IgD-negative memory B cell (primary cell): ENCODE results near the gene SOCS2. TPM values are rescaled to one million over a fixed set of nuclear protein-coding genes. Genes with fewer than 3 reads are reported as not detected.

Experiments used
- H3K27ac Mint-ChIP-seq, 3 donors: one replicate each; pipeline ENCODE4 v1.8.0; 2020 to 2022; ENCODE audit warnings: mild to moderate bottlenecking in 3 of 3, mixed read lengths in 3 of 3, moderate library complexity in 1 of 3
- H3K27me3 Mint-ChIP-seq: one replicate; pipeline ENCODE4 v1.8.0; 2021; ENCODE audit warnings: mixed read lengths
- H3K36me3 Mint-ChIP-seq: one replicate; pipeline ENCODE4 v1.8.0; 2020; ENCODE audit warnings: mild to moderate bottlenecking, mixed read lengths
- H3K4me1 Mint-ChIP-seq, 3 donors: one replicate each; pipeline ENCODE4 v1.8.0; 2020 to 2022; ENCODE audit warnings: mixed read lengths in 3 of 3, mild to moderate bottlenecking in 1 of 3
- H3K4me3 Mint-ChIP-seq, 4 donors: one replicate each; pipeline ENCODE4 v1.8.0; 2020 to 2022; ENCODE audit warnings: mild to moderate bottlenecking in 4 of 4, mixed read lengths in 4 of 4, moderate library complexity in 3 of 4
- H3K9me3 Mint-ChIP-seq, 3 donors: one replicate each; pipeline ENCODE4 v1.8.0; 2020 to 2021; ENCODE audit warnings: mixed read lengths in 3 of 3, mild to moderate bottlenecking in 1 of 3
- polyA plus RNA-seq: library from polyadenylated mRNA; unstranded; fragments of 300-500 nt; fragmentation: Illumina TruSeq; gene quantifications from one replicate; pipeline ENCODE4 v1.2.3, GENCODE V29; 2021

The SOCS2 gene
- polyA plus RNA-seq, 1 donor from 2014 or later, result 0.51 TPM

DNA sequence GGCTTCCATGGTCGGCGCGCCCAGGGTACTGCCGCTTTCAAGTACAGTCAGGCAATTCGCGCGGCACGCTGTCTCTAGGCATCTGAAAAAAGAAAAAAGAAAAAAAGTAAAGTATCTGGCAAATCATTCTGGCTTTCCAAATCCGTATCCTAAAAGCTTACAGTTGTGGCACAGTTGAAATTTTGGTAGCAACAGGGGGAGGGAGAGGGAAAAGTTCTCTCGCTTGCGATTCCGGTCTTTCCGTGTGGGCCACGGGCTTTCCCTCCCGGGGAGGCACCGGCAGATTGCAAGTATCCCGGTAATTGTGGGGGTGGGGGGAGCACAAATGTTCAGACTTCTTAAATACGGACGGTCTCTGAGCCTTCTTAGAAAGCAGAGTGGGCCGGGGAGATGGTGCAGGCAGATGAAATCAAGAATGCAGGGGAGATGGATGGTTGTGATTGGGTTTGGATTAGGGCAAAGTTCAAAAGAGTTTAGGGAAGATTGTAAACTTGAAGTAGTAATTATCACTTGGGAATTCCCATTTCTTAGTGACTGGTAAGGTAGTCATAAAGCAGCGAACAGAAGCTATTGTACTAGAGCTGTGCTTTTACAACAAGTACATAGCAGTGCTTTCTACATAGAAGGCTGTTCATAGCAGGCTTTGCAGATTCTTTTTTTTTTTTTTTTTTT lies 1.2 kb downstream of the SOCS2 start:
- H3K4me1 Mint-ChIP-seq, result peaks cover 4 to 15% (median 14%) of the 10 kb centered on the region in 3 donors
- H3K27me3 Mint-ChIP-seq, result peaks cover 27% of the 10 kb centered on the region
- peak overlapping the region; percentile 56 to 96 (median 72) for H3K4me3 Mint-ChIP-seq
- H3K27ac Mint-ChIP-seq, result no peak overlapping the region
- H3K9me3 Mint-ChIP-seq, result no peaks in the 10 kb centered on the region
- no peaks in the 10 kb centered on the region for H3K36me3 Mint-ChIP-seq

DNA sequence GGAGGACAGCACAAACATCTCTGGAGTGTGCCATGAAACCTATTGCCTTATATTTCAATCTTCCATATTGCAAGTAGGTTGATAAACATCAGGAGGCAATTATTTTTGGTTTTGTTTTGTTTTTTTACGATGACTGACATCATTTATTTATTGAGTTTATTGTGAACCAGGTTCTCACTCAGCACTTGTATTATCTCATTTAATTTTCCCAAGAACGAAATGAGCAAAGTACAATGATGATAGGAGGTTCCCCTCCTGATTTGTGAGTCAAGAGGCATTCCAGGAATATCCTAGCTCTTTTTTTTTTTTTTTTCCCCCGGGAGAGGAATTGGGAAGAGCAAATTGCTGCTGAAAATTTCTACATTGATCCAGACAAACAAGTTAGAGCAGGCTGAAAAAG lies 4.7 kb downstream of the SOCS2 start:
- peaks cover 30% of the 10 kb centered on the region for H3K27me3 Mint-ChIP-seq
- H3K36me3 Mint-ChIP-seq, result peaks cover 2% of the 10 kb centered on the region
- H3K9me3 Mint-ChIP-seq, result no peaks in the 10 kb centered on the region
- no peak overlapping the region for H3K4me3 Mint-ChIP-seq
- no peak overlapping the region for H3K27ac Mint-ChIP-seq
- H3K4me1 Mint-ChIP-seq, result peaks cover 4 to 13% (median 13%) of the 10 kb centered on the region in 3 donors

DNA sequence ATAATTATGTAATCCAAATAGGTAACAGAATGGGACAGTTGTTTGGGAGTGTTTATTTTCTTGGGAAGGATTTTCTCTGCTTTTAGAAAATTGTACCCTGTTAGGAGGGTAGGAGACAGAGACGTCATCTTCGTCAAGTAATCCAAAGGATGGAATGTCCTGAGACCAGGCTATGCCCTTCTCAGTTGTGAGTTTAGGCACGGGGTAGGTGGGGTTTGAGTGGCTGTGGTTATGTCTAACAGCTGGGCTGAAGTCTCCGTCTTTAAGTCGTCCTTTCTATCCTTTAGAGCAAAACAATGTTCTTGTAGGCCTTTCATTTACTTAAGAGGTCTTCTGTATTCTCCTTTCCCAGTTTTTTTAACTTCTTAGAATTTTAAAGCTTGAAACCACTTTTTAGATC lies 5.7 kb downstream of the SOCS2 start:
- Mint-ChIP-seq H3K27ac (no peak overlapping the region), H3K4me1 (peaks cover 4 to 6% (median 5%) of the 10 kb centered on the region in 3 donors), H3K4me3 (no peak overlapping the region), H3K27me3 (peaks cover 26% of the 10 kb centered on the region), H3K9me3 (no peaks in the 10 kb centered on the region), H3K36me3 (peaks cover 2% of the 10 kb centered on the region)

DNA sequence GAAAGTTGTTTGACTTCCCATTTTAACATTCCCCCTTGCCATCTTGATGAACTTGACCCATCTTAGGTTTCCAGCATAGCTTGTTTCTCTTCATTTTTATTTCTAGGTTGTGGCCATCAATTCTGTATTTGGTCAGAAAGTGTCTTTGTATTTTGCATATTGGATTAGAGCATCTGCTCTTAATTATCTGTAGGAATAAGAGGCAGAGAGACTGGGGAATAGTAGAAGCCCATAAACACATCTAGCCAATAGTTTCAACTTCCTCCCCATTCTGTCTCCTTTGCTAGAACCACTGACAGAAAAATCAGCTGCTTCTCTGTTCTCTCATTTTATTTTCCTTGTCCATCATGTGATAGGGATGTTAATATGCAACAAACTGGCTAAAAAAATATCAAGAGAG lies 8.2 kb downstream of the SOCS2 start:
- no peak overlapping the region for H3K4me3 Mint-ChIP-seq
- H3K4me1 Mint-ChIP-seq, result no peaks in the 10 kb centered on the region
- H3K27me3 Mint-ChIP-seq, result peaks cover 17% of the 10 kb centered on the region
- H3K27ac Mint-ChIP-seq, result no peak overlapping the region
- H3K36me3 Mint-ChIP-seq, result peaks cover 2% of the 10 kb centered on the region
- H3K9me3 Mint-ChIP-seq, result no peaks in the 10 kb centered on the region

DNA sequence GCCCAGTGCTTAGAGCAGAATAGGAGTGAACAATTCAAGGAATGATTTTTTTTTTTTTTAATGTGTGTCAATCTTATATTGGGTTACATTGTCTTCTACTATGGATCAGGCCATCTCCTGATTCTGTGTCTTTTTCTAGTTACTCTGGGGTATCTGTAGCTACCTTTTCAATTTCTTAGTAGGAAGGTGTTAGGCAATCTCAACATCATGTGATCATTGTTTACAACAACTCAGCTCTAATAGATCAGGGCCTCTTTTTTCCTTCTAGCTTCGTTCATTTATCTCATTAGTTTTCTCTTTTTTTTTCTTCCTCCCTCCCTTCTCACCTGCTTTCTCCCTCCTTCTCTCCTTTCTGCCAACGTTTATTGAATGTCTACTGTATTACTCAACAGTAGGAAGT lies 8.9 kb downstream of the SOCS2 start:
- Mint-ChIP-seq H3K27me3 (peaks cover 18% of the 10 kb centered on the region), H3K4me1 (no peaks in the 10 kb centered on the region), H3K9me3 (no peaks in the 10 kb centered on the region), H3K4me3 (no peak overlapping the region), H3K27ac (no peak overlapping the region), H3K36me3 (peaks cover 2% of the 10 kb centered on the region)

DNA sequence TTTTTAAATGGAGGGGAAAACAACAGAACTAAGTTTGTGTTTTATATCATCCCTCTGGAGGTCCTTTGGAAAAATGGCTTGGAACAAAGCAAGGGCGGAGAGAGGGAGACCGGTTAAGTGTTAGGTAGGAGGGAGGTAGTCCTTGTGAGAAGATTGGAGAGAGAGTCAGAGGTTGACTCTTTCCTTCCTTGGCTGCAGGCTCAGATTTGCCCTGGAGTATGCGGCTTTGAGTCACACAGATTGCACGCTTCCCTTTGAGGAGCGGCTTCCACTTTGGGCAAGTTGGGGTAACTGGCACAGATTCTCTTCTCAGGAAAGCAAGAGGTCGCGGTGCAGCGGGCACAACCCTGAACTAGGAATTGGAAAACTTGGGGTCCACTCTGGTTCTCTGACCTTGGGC lies 9.9 kb downstream of the SOCS2 start:
- Mint-ChIP-seq H3K36me3 (peaks cover 2% of the 10 kb centered on the region), H3K27ac (no peak overlapping the region), H3K27me3 (peaks cover 20% of the 10 kb centered on the region), H3K4me1 (no peaks in the 10 kb centered on the region), H3K9me3 (no peaks in the 10 kb centered on the region), H3K4me3 (no peak overlapping the region)

DNA sequence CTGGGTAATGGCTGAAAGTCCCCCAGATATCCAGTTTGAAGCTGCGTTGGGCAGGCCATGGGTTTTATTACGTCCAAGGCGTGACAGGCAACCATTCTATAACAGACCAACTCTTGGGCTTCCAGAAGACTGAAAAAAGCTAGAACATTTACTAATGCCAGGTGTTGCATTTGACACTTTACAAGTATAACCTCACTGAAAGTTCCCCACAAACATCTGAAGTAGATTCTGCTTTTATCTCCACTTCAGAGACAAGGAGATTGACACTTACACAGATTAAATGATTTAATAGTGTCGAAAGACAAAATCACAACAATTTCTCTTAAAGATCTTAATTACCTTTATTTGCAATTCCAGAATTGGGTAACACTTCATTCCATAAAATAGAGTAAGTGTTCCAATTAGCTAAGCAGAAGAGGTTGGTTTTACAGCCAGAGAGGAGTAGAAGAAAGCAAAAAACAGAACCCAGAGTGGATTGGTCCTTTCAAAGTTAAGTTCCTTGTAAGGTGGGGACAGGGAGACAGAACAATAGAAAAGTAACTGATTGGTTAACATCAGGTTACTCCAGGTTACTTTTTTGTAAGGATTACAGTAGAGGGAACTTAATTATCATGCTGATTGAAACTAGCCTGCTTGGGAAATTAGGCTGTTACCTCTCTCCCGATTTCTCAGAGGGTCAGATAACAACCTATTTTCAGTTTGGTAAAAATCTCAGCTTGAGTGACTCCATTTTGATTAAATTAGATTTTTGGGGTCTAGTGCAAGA lies 11.3 kb downstream of the SOCS2 start:
- Mint-ChIP-seq H3K9me3 (no peaks in the 10 kb centered on the region), H3K27me3 (peaks cover 24% of the 10 kb centered on the region), H3K4me1 (no peaks in the 10 kb centered on the region), H3K4me3 (no peak overlapping the region), H3K36me3 (peaks cover 2% of the 10 kb centered on the region), H3K27ac (no peak overlapping the region)

DNA sequence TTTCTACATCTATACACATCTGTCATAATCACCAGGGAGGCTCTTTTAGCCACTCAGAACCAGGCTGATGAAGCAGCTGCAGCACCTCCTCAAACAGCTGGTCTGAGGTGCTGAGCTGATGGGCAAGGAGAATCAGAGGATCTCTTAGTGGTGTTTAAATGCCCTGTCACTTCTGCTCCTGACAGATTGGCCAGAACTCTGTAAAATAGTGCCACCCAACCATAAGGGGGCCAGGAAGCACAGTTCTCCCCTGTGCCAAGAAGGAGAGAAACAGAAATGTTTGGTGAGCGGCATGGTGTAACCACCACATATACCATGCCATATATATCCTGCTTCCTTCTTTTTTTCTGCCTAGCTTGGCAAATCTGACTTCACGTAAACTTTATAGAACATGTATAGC lies 12.8 kb downstream of the SOCS2 start:
- H3K36me3 Mint-ChIP-seq, result peaks cover 2% of the 10 kb centered on the region
- no peaks in the 10 kb centered on the region for H3K9me3 Mint-ChIP-seq
- no peak overlapping the region for H3K27ac Mint-ChIP-seq
- no peaks in the 10 kb centered on the region for H3K4me1 Mint-ChIP-seq
- no peak overlapping the region for H3K4me3 Mint-ChIP-seq
- peaks cover 32% of the 10 kb centered on the region for H3K27me3 Mint-ChIP-seq

DNA sequence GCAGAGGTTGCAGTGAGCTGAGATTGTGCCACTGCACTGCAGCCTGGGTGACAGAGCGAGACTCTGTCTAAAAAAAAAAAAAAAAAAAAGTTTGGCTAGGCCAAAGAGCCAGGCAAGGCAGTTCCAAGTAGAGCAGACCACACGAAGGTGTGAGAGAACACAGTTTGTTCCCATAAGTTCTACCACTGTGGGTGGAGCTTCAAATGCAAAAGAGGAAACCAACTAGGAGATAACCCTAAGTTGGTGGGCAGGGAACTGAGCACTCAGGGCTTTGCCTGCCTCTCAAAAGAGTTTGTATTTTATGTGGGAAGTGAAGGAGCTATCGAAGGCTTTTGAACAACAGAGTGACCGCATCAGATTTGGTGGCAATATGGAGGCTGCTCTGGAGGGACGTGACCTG lies 15.1 kb downstream of the SOCS2 start:
- Mint-ChIP-seq H3K36me3 (no peaks in the 10 kb centered on the region), H3K27me3 (peaks cover 44% of the 10 kb centered on the region), H3K27ac (no peak overlapping the region), H3K9me3 (no peaks in the 10 kb centered on the region), H3K4me3 (no peak overlapping the region), H3K4me1 (peaks cover 3 to 9% (median 8%) of the 10 kb centered on the region in 3 donors)

DNA sequence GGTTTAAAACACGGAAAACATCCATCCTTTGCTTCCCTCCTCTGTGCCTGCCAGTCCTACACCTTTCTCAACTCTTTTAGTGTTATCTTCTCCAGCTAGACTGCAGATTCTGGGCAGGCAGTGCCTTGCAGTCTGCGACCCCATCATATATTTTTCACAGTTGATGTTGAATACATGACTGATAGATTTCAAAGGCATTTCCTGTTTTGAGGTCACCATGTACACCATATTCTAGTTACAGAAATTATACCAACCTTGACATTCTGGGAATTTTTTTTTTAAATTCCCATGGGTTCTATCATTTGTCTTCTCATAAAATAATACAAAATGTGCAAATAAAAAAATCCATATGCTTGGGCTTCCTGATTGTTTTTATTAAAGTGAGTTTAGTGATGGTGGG lies 16.6 kb downstream of the SOCS2 start:
- Mint-ChIP-seq H3K36me3 (no peaks in the 10 kb centered on the region), H3K4me3 (no peak overlapping the region), H3K27me3 (peaks cover 52% of the 10 kb centered on the region), H3K4me1 (peaks cover 3 to 12% (median 8%) of the 10 kb centered on the region in 3 donors), H3K27ac (no peak overlapping the region), H3K9me3 (no peaks in the 10 kb centered on the region)

DNA sequence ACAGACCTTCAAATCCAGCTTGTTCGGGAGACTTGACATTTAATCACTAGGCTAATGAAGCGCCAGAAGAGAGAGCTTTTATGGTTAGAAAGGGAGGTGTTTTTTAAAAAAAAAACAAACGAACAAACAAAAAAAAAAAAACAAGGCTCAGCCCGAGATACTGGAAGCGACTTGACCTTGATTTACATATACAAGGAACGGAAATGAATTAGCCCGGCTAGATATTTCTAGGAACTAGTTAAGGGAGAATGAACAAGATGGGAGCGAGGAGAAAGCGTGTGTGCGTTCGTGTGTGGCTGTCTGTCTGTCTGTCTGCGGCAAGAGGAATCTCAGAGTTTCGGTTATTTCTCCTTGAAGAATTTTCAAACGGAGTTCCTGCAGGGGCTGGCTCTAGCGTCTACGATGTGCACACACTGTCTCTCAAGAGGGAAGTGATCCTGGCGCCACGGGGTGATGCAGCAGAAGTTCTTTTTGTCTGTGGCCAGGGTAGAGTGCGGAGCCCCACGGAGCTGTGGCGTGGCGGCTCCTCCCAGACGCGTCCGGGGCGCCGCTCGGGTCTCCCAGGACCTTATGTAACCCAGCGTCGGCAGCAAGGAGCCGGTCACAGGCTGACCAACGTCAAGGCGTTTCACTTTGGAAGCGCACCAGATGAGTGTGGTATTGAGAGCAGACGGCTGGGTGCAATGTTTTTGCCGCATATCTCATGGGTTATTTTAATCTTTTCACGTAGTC lies 18.8 kb downstream of the SOCS2 start:
- Mint-ChIP-seq H3K27me3 (peaks cover 54% of the 10 kb centered on the region), H3K36me3 (no peaks in the 10 kb centered on the region), H3K4me1 (peaks cover 3 to 12% (median 8%) of the 10 kb centered on the region in 3 donors), H3K9me3 (no peaks in the 10 kb centered on the region), H3K4me3 (peak overlapping the region; percentile 52 to 96 (median 92)), H3K27ac (peak overlapping the region in 1 of 3 donors; percentile 1)

DNA sequence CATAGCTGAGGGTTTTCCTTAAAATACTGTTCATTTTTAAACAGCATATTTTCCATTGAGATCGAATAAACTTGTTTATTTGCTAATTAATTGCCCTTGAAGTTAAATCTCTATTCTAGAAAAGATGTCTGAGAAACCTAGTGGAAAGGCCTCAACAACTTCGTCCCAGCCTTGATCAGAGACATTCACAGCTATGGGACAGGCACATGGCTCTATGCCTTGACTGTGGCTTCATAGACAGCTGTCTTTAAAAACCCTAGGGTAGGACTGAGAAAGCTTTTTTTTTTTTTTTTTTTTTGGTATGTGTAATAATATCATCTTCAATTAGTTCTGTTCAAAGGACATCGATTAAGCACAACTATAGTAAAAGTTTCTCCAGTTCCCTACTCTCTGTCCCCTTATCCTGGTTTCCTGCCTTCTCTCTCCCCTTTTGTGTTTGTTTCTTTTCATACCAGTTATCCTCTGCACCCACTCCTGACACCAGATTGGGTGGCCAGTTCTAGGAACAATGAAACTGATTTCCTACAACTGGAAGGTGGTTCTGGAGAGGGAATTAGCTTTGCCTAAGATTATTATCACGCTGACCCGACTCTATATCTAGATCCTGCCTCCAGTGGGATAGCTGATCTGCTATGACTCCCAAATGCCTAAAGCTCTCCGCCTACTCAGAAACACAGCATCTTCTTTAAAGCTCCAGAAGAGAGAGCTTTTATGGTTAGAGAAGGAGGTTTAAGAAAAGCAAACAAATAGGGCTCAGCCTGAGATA lies 20.3 kb downstream of the SOCS2 start:
- peaks cover 3 to 12% (median 8%) of the 10 kb centered on the region in 3 donors for H3K4me1 Mint-ChIP-seq

DNA sequence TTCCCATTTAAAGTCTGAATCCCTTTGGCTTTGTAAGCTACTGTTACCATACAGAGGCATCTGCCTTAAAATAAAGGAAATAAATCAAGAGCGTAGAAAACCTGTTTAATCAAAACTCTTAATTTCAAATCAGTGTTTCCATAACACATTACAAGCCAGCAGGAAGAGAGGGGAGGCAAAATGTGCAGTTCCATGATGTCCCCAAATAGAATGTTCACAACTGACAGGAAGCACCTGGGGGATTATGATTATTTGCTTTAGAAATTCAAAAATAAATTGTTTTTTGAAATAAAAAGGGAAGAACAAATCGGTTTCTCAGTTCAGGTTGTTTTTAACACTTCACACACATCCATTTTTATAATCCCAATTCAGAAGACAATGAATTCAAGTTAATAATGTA lies 21.4 kb downstream of the SOCS2 start:
- no peaks in the 10 kb centered on the region for H3K36me3 Mint-ChIP-seq
- no peak overlapping the region for H3K27ac Mint-ChIP-seq
- H3K9me3 Mint-ChIP-seq, result no peaks in the 10 kb centered on the region
- H3K4me3 Mint-ChIP-seq, result no peak overlapping the region
- H3K27me3 Mint-ChIP-seq, result peaks cover 48% of the 10 kb centered on the region
- H3K4me1 Mint-ChIP-seq, result peaks cover 3 to 12% (median 8%) of the 10 kb centered on the region in 3 donors

More for the DNA sequence above, 20.3 kb downstream of the SOCS2 start:
- Mint-ChIP-seq H3K27me3 (peaks cover 49% of the 10 kb centered on the region), H3K4me3 (peak overlapping the region in 1 of 4 donors; percentile 9), H3K36me3 (no peaks in the 10 kb centered on the region), H3K27ac (no peak overlapping the region), H3K9me3 (no peaks in the 10 kb centered on the region)

DNA sequence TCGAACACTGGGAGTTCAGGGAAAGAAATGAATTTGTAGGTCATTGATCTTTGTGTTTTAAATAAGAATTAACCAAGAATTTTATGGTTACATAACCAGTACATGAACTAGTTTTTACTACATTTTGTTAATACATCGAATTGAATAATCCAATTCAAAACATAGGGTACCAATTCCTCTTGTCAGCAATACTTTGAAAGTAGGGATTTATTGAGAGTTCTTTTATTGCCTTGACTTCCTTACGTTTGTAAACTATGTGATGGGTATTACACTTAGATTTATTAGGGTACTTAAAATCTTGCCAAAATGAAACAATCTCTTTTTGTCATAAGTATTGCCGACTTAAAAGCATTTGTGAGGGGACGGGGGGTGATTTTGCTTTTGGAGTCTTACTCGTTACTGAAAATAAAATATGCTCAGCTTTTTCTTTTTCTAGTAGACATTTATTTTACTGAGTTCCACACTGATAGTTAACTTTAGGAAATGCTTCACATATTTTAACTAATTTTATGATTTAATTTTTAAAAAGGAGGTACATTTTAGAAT lies 22.4 kb downstream of the SOCS2 start:
- Mint-ChIP-seq H3K9me3 (no peaks in the 10 kb centered on the region), H3K4me1 (peaks cover 3 to 12% (median 8%) of the 10 kb centered on the region in 3 donors), H3K4me3 (no peak overlapping the region), H3K36me3 (no peaks in the 10 kb centered on the region), H3K27ac (no peak overlapping the region), H3K27me3 (peaks cover 43% of the 10 kb centered on the region)
